Muscle of arm (tissue), 12 donors: ENCODE measurements around the gene UROC1. TPM values are rescaled to one million over a fixed set of nuclear protein-coding genes. Genes with fewer than 3 reads are reported as not detected.

Experiments
- DNase-seq: peaks from one replicate; pipeline ENCODE4 v3.0.0-alpha.2; 2013
- polyA plus RNA-seq, 12 donors: library from polyadenylated mRNA; unstranded; fragments of 120-200 nt; gene quantifications; one replicate each; pipeline ENCODE4 v1.2.1, GENCODE V29; 2013; ENCODE audit not compliant: insufficient read length in 12 of 12

Gene UROC1
- polyA plus RNA-seq, 12 donors: 0.11 to 0.19 TPM; not detected in 10

- DNase-seq: no peak
Measured at GRCh38 chr3:126530171-126531050, 12.8 kb upstream of the UROC1 start.

- no peak for DNase-seq
Measured at GRCh38 chr3:126529585-126530170, 12.1 kb upstream of the UROC1 start.

- no peak for DNase-seq
Measured at GRCh38 chr3:126528800-126529541, 11.4 kb upstream of the UROC1 start.

GRCh38 chr3:126528419-126528799 is 10.8 kb upstream of the UROC1 start:
- no peak for DNase-seq

GRCh38 chr3:126527455-126528211 is 10.1 kb upstream of the UROC1 start:
- no peak for DNase-seq

GRCh38 chr3:126527006-126527405 is 9.4 kb upstream of the UROC1 start:
- DNase-seq: no peak

GRCh38 chr3:126526668-126527005 is 9.1 kb upstream of the UROC1 start:
- no peak for DNase-seq

GRCh38 chr3:126525853-126526667 is 8.5 kb upstream of the UROC1 start:
- DNase-seq: no peak

GRCh38 chr3:126525091-126525852 is 7.7 kb upstream of the UROC1 start:
- DNase-seq: no peak

- no peak for DNase-seq
Measured at GRCh38 chr3:126524429-126524988, 6.9 kb upstream of the UROC1 start.

- no peak for DNase-seq
Measured at GRCh38 chr3:126523745-126524428, 6.3 kb upstream of the UROC1 start, which contains the start of gene CHST13. CHST13 (plus strand) TSS chr3:126524155; CDS start chr3:126524333, 178 bp downstream.

GRCh38 chr3:126522363-126522788 is 4.8 kb upstream of the UROC1 start:
- DNase-seq: peak; percentile 57

- no peak for DNase-seq
Measured at GRCh38 chr3:126521122-126521891, 3.7 kb upstream of the UROC1 start.

GRCh38 chr3:126519506-126520455 is 2.2 kb upstream of the UROC1 start:
- DNase-seq: no peak

GRCh38 chr3:126518779-126519177 is 1.2 kb upstream of the UROC1 start:
- DNase-seq: no peak

GRCh38 chr3:126517986-126518778 is 609 bp upstream of the UROC1 start:
- DNase-seq: no peak
